OCI-LY7 (cell line): ENCODE data around the gene SLIT3. TPM values are rescaled to one million over a fixed set of nuclear protein-coding genes. Genes with fewer than 3 reads are reported as not detected.

ENCODE experiments used
- BruUV-seq: library from RNA; stranded (reverse); fragments of 400-500 nt; replicated peaks from 2 replicates; lab custom pipeline; 2021; lab: Mats Ljungman, UMichigan
- CTCF ChIA-PET: fragments of 300-600 bp; sonication (Branson Sonifier 250); formaldehyde crosslinking; loops from one replicate; lab custom pipeline; 2022; ENCODE audit warnings: antibody characterized with exemption; ENCODE audit not compliant: unreplicated experiment; lab: Charles Lee
- POLR2A ChIA-PET: fragments of 300-600 bp; sonication (Branson Sonifier 250); formaldehyde crosslinking; loops from one replicate; lab custom pipeline; 2022; ENCODE audit warnings: antibody characterized with exemption; lab: Charles Lee
- DNase-seq: peaks from one replicate; pipeline ENCODE4 v3.0.0-alpha.2; 2015; ENCODE audit warnings: low spot score
- H2AFZ ChIP-seq: fragments of 200-600 bp; sonication (generic), shearing (Covaris generic); 2 replicates; pipeline ENCODE4 v1.6.1; 2014; ENCODE audit warnings: mild to moderate bottlenecking, antibody characterized with exemption, low read length, moderate library complexity
- H3K27ac ChIP-seq: fragments of 200-600 bp; sonication (generic); 2 replicates; pipeline ENCODE4 v1.5.1; 2014; ENCODE audit warnings: mixed run types, low read depth, mild to moderate bottlenecking, moderate library complexity, low read length, inconsistent platforms; ENCODE audit not compliant: poor library complexity, severe bottlenecking
- H3K36me3 ChIP-seq: fragments of 200-600 bp; sonication (generic); 2 replicates; pipeline ENCODE4 v1.6.1; 2014; ENCODE audit warnings: mild to moderate bottlenecking, antibody characterized with exemption, low read length, moderate library complexity, mixed read lengths; ENCODE audit not compliant: insufficient read depth
- H3K4me1 ChIP-seq: fragments of 200-600 bp; sonication (generic); 2 replicates; pipeline ENCODE4 v1.5.1; 2014; ENCODE audit warnings: mild to moderate bottlenecking, low read length; ENCODE audit not compliant: insufficient read depth, poor library complexity, severe bottlenecking
- H3K4me2 ChIP-seq: fragments of 200-600 bp; sonication (generic); 2 replicates; pipeline ENCODE4 v1.6.1; 2014; ENCODE audit warnings: mild to moderate bottlenecking, low read length
- H3K4me3 ChIP-seq: fragments of 200-600 bp; sonication (generic); 2 replicates; pipeline ENCODE4 v1.5.1; 2014; ENCODE audit warnings: mild to moderate bottlenecking, low read depth, low read length; ENCODE audit not compliant: poor library complexity, severe bottlenecking
- H3K79me2 ChIP-seq: fragments of 200-600 bp; sonication (generic); 2 replicates; pipeline ENCODE4 v1.6.1; 2016; ENCODE audit warnings: low read depth, mild to moderate bottlenecking, low read length, moderate library complexity, mixed read lengths; ENCODE audit not compliant: insufficient read depth
- H3K9me2 ChIP-seq: fragments of 200-600 bp; sonication (generic); 2 replicates; pipeline ENCODE4 v1.6.1; 2016; ENCODE audit warnings: mild to moderate bottlenecking, low read length, mixed read lengths; ENCODE audit not compliant: insufficient read depth
- H3K9me3 ChIP-seq: fragments of 200-600 bp; sonication (generic); 2 replicates; pipeline ENCODE4 v1.6.1; 2014; ENCODE audit warnings: mild to moderate bottlenecking, mixed run types, low read length, mixed read lengths
- H4K20me1 ChIP-seq: fragments of 200-600 bp; sonication (generic); 2 replicates; pipeline ENCODE4 v1.6.1; 2014; ENCODE audit warnings: mild to moderate bottlenecking, antibody characterized with exemption, low read length, moderate library complexity, mixed read lengths; ENCODE audit not compliant: insufficient read depth
- EZH2phosphoT487 ChIP-seq: fragments of 200-600 bp; sonication (generic); IDR thresholded peaks from 2 replicates; pipeline ENCODE4 v1.6.1; 2018; ENCODE audit warnings: low read depth, borderline replicate concordance, mild to moderate bottlenecking, mixed run types, antibody characterized with exemption, low read length, moderate library complexity, mixed read lengths
- intact Hi-C: fragments of 100-400 bp; cut with micrococcal nuclease; formaldehyde crosslinking; loops from one replicate; pipeline ENCODE4 v1.10.0; 2022; ENCODE audit not compliant: unreplicated experiment
- total RNA-seq, 2 experiments: library from RNA; depleted of rRNA in 1 of 2; stranded (reverse); fragments of >200 nt in 1 of 2; shearing (Covaris generic) in 1 of 2; gene quantifications; 2 replicates each; pipeline ENCODE4 v1.2.3, GENCODE V29; 2014 to 2022
- TF ChIP-seq, protein P1 (sequence below): fragments of 200-600 bp; sonication (generic); conservative IDR thresholded peaks from 2 replicates; pipeline ENCODE4 v1.5.1; 2014; ENCODE audit warnings: mild to moderate bottlenecking, antibody characterized with exemption, low read length, moderate library complexity, mixed read lengths

The SLIT3 gene
- total RNA-seq, 2 experiments from 2014 or later, result not detected

DNA sequence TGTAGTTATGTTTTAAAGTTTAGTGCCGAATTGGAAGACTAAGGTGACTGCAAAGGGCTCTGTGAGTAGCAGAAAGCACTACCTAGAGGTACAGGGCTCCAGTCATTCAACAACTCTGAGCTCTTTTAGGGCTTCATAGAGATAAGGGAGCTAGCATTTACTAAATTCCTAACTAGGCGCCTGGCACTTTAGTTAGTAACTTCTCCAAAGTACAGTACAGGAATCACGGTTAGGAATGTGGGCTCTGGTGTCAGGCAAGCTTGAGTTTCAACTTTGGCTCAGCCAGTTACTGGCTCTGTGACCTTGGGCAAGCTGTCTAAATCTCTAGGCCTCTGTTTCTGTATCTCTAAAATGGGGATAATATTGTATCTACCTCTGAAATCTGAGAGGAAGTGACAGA is 115.3 kb downstream of the SLIT3 start:
- intact Hi-C loops, result no loop called here
- ChIA-PET POLR2A (no interaction called here), CTCF (no interaction called here)
- TF ChIP-seq EZH2phosphoT487, result no peak
- TF ChIP-seq, protein P1, sequence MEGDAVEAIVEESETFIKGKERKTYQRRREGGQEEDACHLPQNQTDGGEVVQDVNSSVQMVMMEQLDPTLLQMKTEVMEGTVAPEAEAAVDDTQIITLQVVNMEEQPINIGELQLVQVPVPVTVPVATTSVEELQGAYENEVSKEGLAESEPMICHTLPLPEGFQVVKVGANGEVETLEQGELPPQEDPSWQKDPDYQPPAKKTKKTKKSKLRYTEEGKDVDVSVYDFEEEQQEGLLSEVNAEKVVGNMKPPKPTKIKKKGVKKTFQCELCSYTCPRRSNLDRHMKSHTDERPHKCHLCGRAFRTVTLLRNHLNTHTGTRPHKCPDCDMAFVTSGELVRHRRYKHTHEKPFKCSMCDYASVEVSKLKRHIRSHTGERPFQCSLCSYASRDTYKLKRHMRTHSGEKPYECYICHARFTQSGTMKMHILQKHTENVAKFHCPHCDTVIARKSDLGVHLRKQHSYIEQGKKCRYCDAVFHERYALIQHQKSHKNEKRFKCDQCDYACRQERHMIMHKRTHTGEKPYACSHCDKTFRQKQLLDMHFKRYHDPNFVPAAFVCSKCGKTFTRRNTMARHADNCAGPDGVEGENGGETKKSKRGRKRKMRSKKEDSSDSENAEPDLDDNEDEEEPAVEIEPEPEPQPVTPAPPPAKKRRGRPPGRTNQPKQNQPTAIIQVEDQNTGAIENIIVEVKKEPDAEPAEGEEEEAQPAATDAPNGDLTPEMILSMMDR, result no peak
- BruUV-seq, result no TSS peak
- Histone ChIP-seq H3K79me2 (no peaks in the 10 kb centered on the region), H3K4me3 (no peak overlapping the region), H2AFZ (no peak overlapping the region), H3K27ac (no peak overlapping the region), H4K20me1 (no peaks in the 10 kb centered on the region), H3K4me1 (no peaks in the 10 kb centered on the region), H3K9me2 (no peaks in the 10 kb centered on the region), H3K36me3 (no peaks in the 10 kb centered on the region), H3K4me2 (no peak overlapping the region), H3K9me3 (no peaks in the 10 kb centered on the region)
- DNase-seq, result no peak

DNA sequence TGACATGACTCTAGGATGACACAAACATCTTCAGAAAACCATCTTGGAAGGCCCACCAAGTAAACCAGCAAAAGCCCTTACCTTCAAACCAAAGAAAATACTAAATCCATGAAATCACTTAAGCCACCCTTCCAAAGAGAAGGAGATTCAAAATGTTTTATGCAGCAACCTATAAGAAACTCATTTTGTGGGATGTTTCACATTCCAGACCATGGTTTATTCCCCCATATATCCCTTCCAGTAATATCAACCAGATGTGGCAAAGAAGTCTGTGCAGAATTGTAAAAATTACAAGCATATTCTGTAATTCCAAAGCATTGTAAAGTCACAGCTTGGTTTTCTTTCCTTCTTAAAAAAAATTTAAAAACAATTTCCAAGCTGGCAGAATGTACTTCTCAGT is 117.4 kb downstream of the SLIT3 start:
- no peaks in the 10 kb centered on the region for H3K9me3 ChIP-seq
- H2AFZ ChIP-seq, result no peak overlapping the region
- no peak overlapping the region for H3K27ac ChIP-seq
- no TSS peak for BruUV-seq
- no peaks in the 10 kb centered on the region for H3K4me1 ChIP-seq
- no peak for DNase-seq
- intact Hi-C loops, result no loop called here
- no peaks in the 10 kb centered on the region for H3K9me2 ChIP-seq
- H4K20me1 ChIP-seq, result no peaks in the 10 kb centered on the region
- no peak overlapping the region for H3K4me3 ChIP-seq
- no peaks in the 10 kb centered on the region for H3K79me2 ChIP-seq
- CTCF ChIA-PET, result no interaction called here
- H3K4me2 ChIP-seq, result no peak overlapping the region
- POLR2A ChIA-PET, result no interaction called here
- TF ChIP-seq, protein P1, result no peak
- TF ChIP-seq EZH2phosphoT487, result no peak
- H3K36me3 ChIP-seq, result no peaks in the 10 kb centered on the region

DNA sequence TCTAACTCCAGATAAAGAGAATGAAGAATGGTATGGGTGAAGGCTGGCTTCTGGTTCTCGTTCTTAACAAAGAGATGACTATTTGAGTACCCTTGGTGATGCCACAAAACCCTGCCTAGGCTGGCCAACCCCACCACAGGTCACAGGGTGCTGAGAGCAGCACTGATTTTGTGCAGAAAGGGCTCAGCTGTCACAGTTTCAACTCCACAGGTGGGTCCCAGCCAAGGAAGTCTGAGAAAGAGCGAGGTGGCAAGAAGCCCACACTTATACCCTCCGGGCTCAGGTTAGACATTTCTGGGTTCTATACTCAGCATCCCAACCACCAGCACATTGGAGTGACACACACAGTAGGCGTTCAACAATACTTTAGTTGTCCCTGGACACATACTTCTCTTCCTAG is 118.1 kb downstream of the SLIT3 start:
- BruUV-seq, result no TSS peak
- CTCF ChIA-PET, result no interaction called here
- intact Hi-C loops, result no loop called here
- POLR2A ChIA-PET, result no interaction called here
- no peak for DNase-seq
- Histone ChIP-seq H4K20me1 (no peaks in the 10 kb centered on the region), H3K27ac (no peak overlapping the region), H3K4me1 (no peaks in the 10 kb centered on the region), H3K36me3 (no peaks in the 10 kb centered on the region), H3K79me2 (no peaks in the 10 kb centered on the region), H3K9me2 (no peaks in the 10 kb centered on the region), H3K4me3 (no peak overlapping the region), H2AFZ (no peak overlapping the region), H3K4me2 (no peak overlapping the region), H3K9me3 (no peaks in the 10 kb centered on the region)
- no peak for TF ChIP-seq EZH2phosphoT487
- TF ChIP-seq, protein P1, result no peak
